Activated naive CD4-positive, alpha-beta T cell treated with anti-CD3 and anti-CD28 coated beads, Interleukin-2, amount 10 ng/mL, durations not matched to agents 7 days and 5 days (primary cell): Measurements from ENCODE around the gene UNC80.
A peak's percentile ranks its signal among the peaks of the same experiment; 100 is the strongest.

ENCODE experiments used
- CTCF ChIA-PET: fragments of 350-600 bp; sonication (Branson Sonifier 250); formaldehyde crosslinking; loops from one replicate; lab custom pipeline; 2021; ENCODE audit warnings: antibody characterized with exemption; lab: Charles Lee
- DNase-seq: peaks from one replicate; pipeline ENCODE4 v3.0.0-alpha.2; 2020
- H3K27ac Mint-ChIP-seq: one replicate; pipeline ENCODE4 v1.8.0; 2021; ENCODE audit warnings: mild to moderate bottlenecking, moderate library complexity, mixed read lengths
- H3K27me3 Mint-ChIP-seq: one replicate; pipeline ENCODE4 v1.8.0; 2021; ENCODE audit warnings: mild to moderate bottlenecking, mixed read lengths
- H3K36me3 Mint-ChIP-seq: one replicate; pipeline ENCODE4 v1.8.0; 2021; ENCODE audit warnings: mixed read lengths
- H3K4me1 Mint-ChIP-seq: one replicate; pipeline ENCODE4 v1.8.0; 2021; ENCODE audit warnings: mixed read lengths
- H3K4me3 Mint-ChIP-seq: one replicate; pipeline ENCODE4 v1.8.0; 2021; ENCODE audit warnings: mild to moderate bottlenecking, moderate library complexity, mixed read lengths
- H3K9me3 Mint-ChIP-seq: one replicate; pipeline ENCODE4 v1.8.0; 2021; ENCODE audit warnings: mixed read lengths

Gene UNC80

GRCh38 chr2:210007895-210008294 lies 236.3 kb downstream of the UNC80 start:
- Mint-ChIP-seq H3K27me3 (no peaks in the 10 kb centered on the region), H3K36me3 (peaks cover 31% of the 10 kb centered on the region), H3K4me1 (peaks cover 50% of the 10 kb centered on the region), H3K9me3 (no peaks in the 10 kb centered on the region), H3K4me3 (no peak overlapping the region), H3K27ac (no peak overlapping the region)
- CTCF ChIA-PET: interaction anchor here (0.6 to 1.3 kb wide), 3 partner anchors 9 to 191 kb away, joined by 3 to 4 read pairs (median 3); no protein-coding TSS in a partner anchor
- DNase-seq: no peak

GRCh38 chr2:210009126-210009525 lies 237.5 kb downstream of the UNC80 start:
- no peaks in the 10 kb centered on the region for H3K9me3 Mint-ChIP-seq
- H3K27me3 Mint-ChIP-seq: no peaks in the 10 kb centered on the region
- no peak overlapping the region for H3K27ac Mint-ChIP-seq
- peaks cover 40% of the 10 kb centered on the region for H3K4me1 Mint-ChIP-seq
- no peak for DNase-seq
- H3K36me3 Mint-ChIP-seq: peaks cover 32% of the 10 kb centered on the region
- no peak overlapping the region for H3K4me3 Mint-ChIP-seq
- CTCF ChIA-PET: interaction anchor here (0.6 kb wide), 1 partner anchor 385 kb away, joined by 3 read pairs; no protein-coding TSS in a partner anchor

- CTCF ChIA-PET: interaction anchor here (1.0 kb wide), 1 partner anchor 10 kb away, joined by 3 read pairs; no protein-coding TSS in a partner anchor
- H3K4me3 Mint-ChIP-seq: no peak overlapping the region
- H3K4me1 Mint-ChIP-seq: peaks cover 33% of the 10 kb centered on the region
- no peaks in the 10 kb centered on the region for H3K9me3 Mint-ChIP-seq
- no peak for DNase-seq
- H3K27ac Mint-ChIP-seq: no peak overlapping the region
- no peaks in the 10 kb centered on the region for H3K27me3 Mint-ChIP-seq
- H3K36me3 Mint-ChIP-seq: peaks cover 30% of the 10 kb centered on the region
Measured at GRCh38 chr2:210009896-210010295, 238.3 kb downstream of the UNC80 start.

GRCh38 chr2:210020138-210020537 lies 248.5 kb downstream of the UNC80 start:
- Mint-ChIP-seq H3K9me3 (no peaks in the 10 kb centered on the region), H3K27me3 (no peaks in the 10 kb centered on the region), H3K27ac (no peak overlapping the region), H3K4me1 (no peaks in the 10 kb centered on the region), H3K4me3 (no peak overlapping the region), H3K36me3 (peaks cover 43% of the 10 kb centered on the region)
- DNase-seq: no peak
- CTCF ChIA-PET: no interaction called here

- no peaks in the 10 kb centered on the region for H3K4me1 Mint-ChIP-seq
- H3K27me3 Mint-ChIP-seq: no peaks in the 10 kb centered on the region
- H3K4me3 Mint-ChIP-seq: no peak overlapping the region
- peak overlapping the region; percentile 19 for H3K27ac Mint-ChIP-seq
- H3K9me3 Mint-ChIP-seq: no peaks in the 10 kb centered on the region
- peaks cover 38% of the 10 kb centered on the region for H3K36me3 Mint-ChIP-seq
- CTCF ChIA-PET: no interaction called here
- no peak for DNase-seq
Measured at GRCh38 chr2:210022824-210023223, 251.2 kb downstream of the UNC80 start.

- no peaks in the 10 kb centered on the region for H3K4me1 Mint-ChIP-seq
- H3K27ac Mint-ChIP-seq: no peak overlapping the region
- CTCF ChIA-PET: no interaction called here
- H3K9me3 Mint-ChIP-seq: no peaks in the 10 kb centered on the region
- no peaks in the 10 kb centered on the region for H3K27me3 Mint-ChIP-seq
- H3K36me3 Mint-ChIP-seq: peaks cover 20% of the 10 kb centered on the region
- H3K4me3 Mint-ChIP-seq: no peak overlapping the region
- no peak for DNase-seq
Measured at GRCh38 chr2:210027608-210028007, 256.0 kb downstream of the UNC80 start.

- DNase-seq: no peak
- Mint-ChIP-seq H3K27ac (no peak overlapping the region), H3K4me1 (no peaks in the 10 kb centered on the region), H3K36me3 (peaks cover 16% of the 10 kb centered on the region), H3K4me3 (no peak overlapping the region), H3K27me3 (no peaks in the 10 kb centered on the region), H3K9me3 (no peaks in the 10 kb centered on the region)
- CTCF ChIA-PET: no interaction called here
Measured at GRCh38 chr2:210028178-210028577, 256.5 kb downstream of the UNC80 start.

GRCh38 chr2:210034087-210034683 lies 262.6 kb downstream of the UNC80 start:
- Mint-ChIP-seq H3K36me3 (peaks cover 3% of the 10 kb centered on the region), H3K9me3 (no peaks in the 10 kb centered on the region), H3K4me3 (no peak overlapping the region), H3K27me3 (no peaks in the 10 kb centered on the region), H3K27ac (no peak overlapping the region), H3K4me1 (no peaks in the 10 kb centered on the region)
- no peak for DNase-seq
- CTCF ChIA-PET: no interaction called here

- peaks cover 1% of the 10 kb centered on the region for H3K36me3 Mint-ChIP-seq
- DNase-seq: no peak
- H3K27me3 Mint-ChIP-seq: no peaks in the 10 kb centered on the region
- no peak overlapping the region for H3K27ac Mint-ChIP-seq
- H3K4me1 Mint-ChIP-seq: no peaks in the 10 kb centered on the region
- no peaks in the 10 kb centered on the region for H3K9me3 Mint-ChIP-seq
- no peak overlapping the region for H3K4me3 Mint-ChIP-seq
- CTCF ChIA-PET: no interaction called here
Measured at GRCh38 chr2:210035679-210036078, 264.0 kb downstream of the UNC80 start.

GRCh38 chr2:210038078-210038477 lies 266.4 kb downstream of the UNC80 start:
- Mint-ChIP-seq H3K27ac (no peak overlapping the region), H3K4me3 (no peak overlapping the region), H3K27me3 (no peaks in the 10 kb centered on the region), H3K9me3 (no peaks in the 10 kb centered on the region), H3K36me3 (peaks cover 3% of the 10 kb centered on the region), H3K4me1 (no peaks in the 10 kb centered on the region)
- CTCF ChIA-PET: interaction anchor here (0.6 kb wide), 1 partner anchor 161 kb away, joined by 3 read pairs; no protein-coding TSS in a partner anchor
- DNase-seq: no peak

- no peaks in the 10 kb centered on the region for H3K36me3 Mint-ChIP-seq
Measured at GRCh38 chr2:210046851-210047500, 275.3 kb downstream of the UNC80 start.

More at GRCh38 chr2:210046851-210047500, 275.3 kb downstream of the UNC80 start:
- no peak for DNase-seq
- no peak overlapping the region for H3K27ac Mint-ChIP-seq
- H3K27me3 Mint-ChIP-seq: no peaks in the 10 kb centered on the region
- no peaks in the 10 kb centered on the region for H3K4me1 Mint-ChIP-seq
- CTCF ChIA-PET: no interaction called here
- H3K4me3 Mint-ChIP-seq: no peak overlapping the region
- H3K9me3 Mint-ChIP-seq: no peaks in the 10 kb centered on the region
